T-helper 2 cell (primary cell): Measurements from ENCODE around the gene GSX1.

Experiments used
- DNase-seq, 5 experiments: peaks; one replicate each; pipeline versions ENCODE4 v3.0.0 to v3.0.0-alpha.2; 2012 to 2022

The GSX1 gene

GRCh38 chr13:27835799-27836198, 43.5 kb downstream of the GSX1 start:
- DNase-seq = no peak

DNA sequence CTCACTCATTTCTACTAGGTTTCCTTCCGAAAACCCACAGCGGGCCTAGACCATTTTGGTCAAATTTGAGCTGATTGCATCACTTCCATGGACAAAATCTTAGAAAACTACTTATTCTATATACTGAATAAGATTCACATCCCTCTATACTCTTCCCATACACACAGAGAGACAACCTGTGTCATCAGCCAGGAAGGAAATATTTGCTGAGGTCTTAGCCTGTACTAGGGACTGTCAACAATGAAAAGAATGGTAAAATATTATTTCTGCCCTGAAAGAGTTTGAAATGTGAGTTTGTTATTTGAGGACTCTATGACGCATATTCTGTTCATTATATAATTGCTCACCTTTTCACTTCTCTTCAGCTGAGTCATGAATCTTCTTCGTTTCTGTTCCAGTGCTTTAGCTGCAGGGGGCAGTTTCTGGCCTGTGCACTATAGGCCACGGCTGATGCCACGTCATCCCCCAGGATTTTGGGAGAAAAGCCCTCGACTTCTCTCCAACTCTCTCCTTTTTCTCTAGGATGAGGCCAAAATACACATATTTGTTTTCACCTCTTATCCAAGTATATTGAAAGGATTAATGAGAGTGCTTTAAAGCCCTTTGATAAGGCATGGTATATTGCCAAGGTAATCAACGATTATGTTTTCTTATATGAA, 47.7 kb downstream of the GSX1 start:
- DNase-seq = no peak

DNA sequence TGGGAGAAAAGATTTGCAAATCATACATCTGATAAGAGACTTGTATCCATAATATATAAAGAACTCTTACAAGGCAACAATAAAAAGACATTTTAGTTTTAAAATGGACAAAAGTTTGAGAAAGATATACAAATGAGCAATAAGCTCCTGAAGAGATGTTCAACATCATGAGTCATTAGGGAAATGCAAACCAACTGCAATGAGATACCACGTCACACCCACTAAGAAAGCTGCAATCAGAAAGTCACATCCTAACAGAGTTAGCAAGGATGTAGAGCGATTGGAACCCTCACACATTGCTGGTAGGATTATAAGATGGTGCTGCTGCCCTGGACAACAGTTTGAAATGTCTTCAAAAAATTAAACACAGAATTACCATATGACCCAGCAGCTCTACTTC, 50.3 kb downstream of the GSX1 start:
- no peak for DNase-seq
